Measurements from ENCODE around the gene RFX2. TPM values are rescaled to one million over a fixed set of nuclear protein-coding genes. Genes with fewer than 3 reads are reported as not detected.

RFX2 gene
- total and polyA plus RNA-seq, 4 donors, result 6.5 to 26.1 (median 14.6) TPM

GRCh38 chr19:6090634-6091033, 19.7 kb downstream of the RFX2 start:
- ATAC-seq (ENCODE audit: low FRiP score) (no peak), DNase-seq (no peak)
- H3K4me3 ChIP-seq (ENCODE audit: low read length in 2 of 2), result no peak overlapping the region
- peak overlapping the region; percentile 75 to 93 for H3K27ac ChIP-seq (ENCODE audit: low read depth in 1 of 2, low read length in 2 of 2)
- intact Hi-C loops (cut with DNase I), result loop anchor here in 1 of 2 donors (1.0 kb wide), 1 partner anchor 22 kb away; no protein-coding TSS in a partner anchor
- peaks cover 0 to 3% of the 10 kb centered on the region in 2 donors for H3K4me1 ChIP-seq (ENCODE audit: control insufficient read depth in 1 of 2, insufficient read depth in 2 of 2, low read length in 2 of 2)
- H3K9me3 ChIP-seq (ENCODE audit: control insufficient read depth, low read length), result no peaks in the 10 kb centered on the region
- no peaks in the 10 kb centered on the region for H3K36me3 ChIP-seq (ENCODE audit: control insufficient read depth in 1 of 2, insufficient read depth in 2 of 2, low read length in 1 of 2)
- H3K27me3 ChIP-seq (ENCODE audit: control insufficient read depth in 1 of 2, insufficient read depth in 2 of 2, low read length in 1 of 2), result no peaks in the 10 kb centered on the region
- 82 to 91% methylated on average over 3 of the region's 3 CpGs for WGBS, 2 donors

- intact Hi-C loops (cut with DNase I), result no loop called here
- DNase-seq, result no peak
- 41 to 42% methylated on average over 3 of the region's 3 CpGs for WGBS, 2 donors
- H3K4me1 ChIP-seq (ENCODE audit: control insufficient read depth in 1 of 2, insufficient read depth in 2 of 2, low read length in 2 of 2), result peaks cover 0 to 3% of the 10 kb centered on the region in 2 donors
- H3K27me3 ChIP-seq (ENCODE audit: control insufficient read depth in 1 of 2, insufficient read depth in 2 of 2, low read length in 1 of 2), result no peaks in the 10 kb centered on the region
- H3K9me3 ChIP-seq (ENCODE audit: control insufficient read depth, low read length), result no peaks in the 10 kb centered on the region
- H3K36me3 ChIP-seq (ENCODE audit: control insufficient read depth in 1 of 2, insufficient read depth in 2 of 2, low read length in 1 of 2), result no peaks in the 10 kb centered on the region
- ATAC-seq (ENCODE audit: low FRiP score), result no peak
- H3K4me3 ChIP-seq (ENCODE audit: low read length in 2 of 2), result no peak overlapping the region
- H3K27ac ChIP-seq (ENCODE audit: low read depth in 1 of 2, low read length in 2 of 2), result peak overlapping the region in 1 of 2 donors; percentile 64
Measured at GRCh38 chr19:6088602-6089049, 21.7 kb downstream of the RFX2 start.

GRCh38 chr19:6087074-6087571, 23.2 kb downstream of the RFX2 start:
- Histone ChIP-seq H3K36me3 (ENCODE audit: control insufficient read depth in 1 of 2, insufficient read depth in 2 of 2, low read length in 1 of 2) (no peaks in the 10 kb centered on the region), H3K27me3 (ENCODE audit: control insufficient read depth in 1 of 2, insufficient read depth in 2 of 2, low read length in 1 of 2) (no peaks in the 10 kb centered on the region), H3K4me3 (ENCODE audit: low read length in 2 of 2) (no peak overlapping the region), H3K4me1 (ENCODE audit: control insufficient read depth in 1 of 2, insufficient read depth in 2 of 2, low read length in 2 of 2) (peaks cover 0 to 3% of the 10 kb centered on the region in 2 donors), H3K9me3 (ENCODE audit: control insufficient read depth, low read length) (no peaks in the 10 kb centered on the region), H3K27ac (ENCODE audit: low read depth in 1 of 2, low read length in 2 of 2) (peak overlapping the region; percentile 87 to 91)
- ATAC-seq (ENCODE audit: low FRiP score), result peak; percentile 13
- intact Hi-C loops (cut with DNase I), result no loop called here
- WGBS, 2 donors, result 42 to 44% methylated on average over 9 of the region's 9 CpGs
- DNase-seq, result no peak

GRCh38 chr19:6086068-6086788, 24.1 kb downstream of the RFX2 start:
- intact Hi-C loops (cut with DNase I), result no loop called here
- Histone ChIP-seq H3K27ac (ENCODE audit: low read depth in 1 of 2, low read length in 2 of 2) (peak overlapping the region in 1 of 2 donors; percentile 87), H3K9me3 (ENCODE audit: control insufficient read depth, low read length) (no peaks in the 10 kb centered on the region), H3K36me3 (ENCODE audit: control insufficient read depth in 1 of 2, insufficient read depth in 2 of 2, low read length in 1 of 2) (no peaks in the 10 kb centered on the region), H3K27me3 (ENCODE audit: control insufficient read depth in 1 of 2, insufficient read depth in 2 of 2, low read length in 1 of 2) (no peaks in the 10 kb centered on the region), H3K4me1 (ENCODE audit: control insufficient read depth in 1 of 2, insufficient read depth in 2 of 2, low read length in 2 of 2) (peaks cover 0 to 3% of the 10 kb centered on the region in 2 donors), H3K4me3 (ENCODE audit: low read length in 2 of 2) (no peak overlapping the region)
- DNase-seq (no peak), ATAC-seq (ENCODE audit: low FRiP score) (no peak)
- WGBS, 2 donors, result 84 to 85% methylated on average over 12 of the region's 12 CpGs

GRCh38 chr19:6084821-6085220, 25.5 kb downstream of the RFX2 start:
- no peaks in the 10 kb centered on the region for H3K27me3 ChIP-seq (ENCODE audit: control insufficient read depth in 1 of 2, insufficient read depth in 2 of 2, low read length in 1 of 2)
- no peak overlapping the region for H3K4me3 ChIP-seq (ENCODE audit: low read length in 2 of 2)
- intact Hi-C loops (cut with DNase I), result no loop called here
- DNase-seq, result no peak
- no peak for ATAC-seq (ENCODE audit: low FRiP score)
- H3K27ac ChIP-seq (ENCODE audit: low read depth in 1 of 2, low read length in 2 of 2), result no peak overlapping the region
- WGBS, 2 donors, result 97 to 100% methylated on average over 2 of the region's 2 CpGs
- no peaks in the 10 kb centered on the region for H3K9me3 ChIP-seq (ENCODE audit: control insufficient read depth, low read length)
- peaks cover 0 to 3% of the 10 kb centered on the region in 2 donors for H3K4me1 ChIP-seq (ENCODE audit: control insufficient read depth in 1 of 2, insufficient read depth in 2 of 2, low read length in 2 of 2)
- no peaks in the 10 kb centered on the region for H3K36me3 ChIP-seq (ENCODE audit: control insufficient read depth in 1 of 2, insufficient read depth in 2 of 2, low read length in 1 of 2)

- H3K4me3 ChIP-seq (ENCODE audit: low read length in 2 of 2), result no peak overlapping the region
- no peak for ATAC-seq (ENCODE audit: low FRiP score)
- H3K27ac ChIP-seq (ENCODE audit: low read depth in 1 of 2, low read length in 2 of 2), result no peak overlapping the region
- H3K9me3 ChIP-seq (ENCODE audit: control insufficient read depth, low read length), result no peaks in the 10 kb centered on the region
- H3K4me1 ChIP-seq (ENCODE audit: control insufficient read depth in 1 of 2, insufficient read depth in 2 of 2, low read length in 2 of 2), result peaks cover 0 to 3% of the 10 kb centered on the region in 2 donors
- 90 to 92% methylated on average over 5 of the region's 5 CpGs for WGBS, 2 donors
- H3K27me3 ChIP-seq (ENCODE audit: control insufficient read depth in 1 of 2, insufficient read depth in 2 of 2, low read length in 1 of 2), result no peaks in the 10 kb centered on the region
- DNase-seq, result no peak
- intact Hi-C loops (cut with DNase I), result no loop called here
- H3K36me3 ChIP-seq (ENCODE audit: control insufficient read depth in 1 of 2, insufficient read depth in 2 of 2, low read length in 1 of 2), result no peaks in the 10 kb centered on the region
Measured at GRCh38 chr19:6079107-6079506, 31.2 kb downstream of the RFX2 start.

- ATAC-seq (ENCODE audit: low FRiP score) (no peak), DNase-seq (no peak)
- Histone ChIP-seq H3K27me3 (ENCODE audit: control insufficient read depth in 1 of 2, insufficient read depth in 2 of 2, low read length in 1 of 2) (no peaks in the 10 kb centered on the region), H3K9me3 (ENCODE audit: control insufficient read depth, low read length) (no peaks in the 10 kb centered on the region), H3K36me3 (ENCODE audit: control insufficient read depth in 1 of 2, insufficient read depth in 2 of 2, low read length in 1 of 2) (no peaks in the 10 kb centered on the region), H3K4me3 (ENCODE audit: low read length in 2 of 2) (no peak overlapping the region), H3K27ac (ENCODE audit: low read depth in 1 of 2, low read length in 2 of 2) (no peak overlapping the region), H3K4me1 (ENCODE audit: control insufficient read depth in 1 of 2, insufficient read depth in 2 of 2, low read length in 2 of 2) (peaks cover 0 to 3% of the 10 kb centered on the region in 2 donors)
- WGBS, 2 donors, result 93% methylated on average over 4 of the region's 4 CpGs
- intact Hi-C loops (cut with DNase I), result no loop called here
Measured at GRCh38 chr19:6078068-6078467, 32.2 kb downstream of the RFX2 start.

- H3K4me1 ChIP-seq (ENCODE audit: control insufficient read depth in 1 of 2, insufficient read depth in 2 of 2, low read length in 2 of 2), result peaks cover 0 to 3% of the 10 kb centered on the region in 2 donors
- H3K9me3 ChIP-seq (ENCODE audit: control insufficient read depth, low read length), result no peaks in the 10 kb centered on the region
- H3K27ac ChIP-seq (ENCODE audit: low read depth in 1 of 2, low read length in 2 of 2), result peak overlapping the region; percentile 93 to 95
- no peak overlapping the region for H3K4me3 ChIP-seq (ENCODE audit: low read length in 2 of 2)
- WGBS, 2 donors, result 17% methylated on average over 13 of the region's 13 CpGs
- H3K27me3 ChIP-seq (ENCODE audit: control insufficient read depth in 1 of 2, insufficient read depth in 2 of 2, low read length in 1 of 2), result no peaks in the 10 kb centered on the region
- H3K36me3 ChIP-seq (ENCODE audit: control insufficient read depth in 1 of 2, insufficient read depth in 2 of 2, low read length in 1 of 2), result no peaks in the 10 kb centered on the region
- peak; percentile 62 for ATAC-seq (ENCODE audit: low FRiP score)
- DNase-seq, result no peak
- intact Hi-C loops (cut with DNase I), result no loop called here
Measured at GRCh38 chr19:6076675-6077463, 33.4 kb downstream of the RFX2 start.

Data from aorta (tissue), 5 donors.